Measurements from ENCODE around the gene TMEM72.

The TMEM72 gene

DNA sequence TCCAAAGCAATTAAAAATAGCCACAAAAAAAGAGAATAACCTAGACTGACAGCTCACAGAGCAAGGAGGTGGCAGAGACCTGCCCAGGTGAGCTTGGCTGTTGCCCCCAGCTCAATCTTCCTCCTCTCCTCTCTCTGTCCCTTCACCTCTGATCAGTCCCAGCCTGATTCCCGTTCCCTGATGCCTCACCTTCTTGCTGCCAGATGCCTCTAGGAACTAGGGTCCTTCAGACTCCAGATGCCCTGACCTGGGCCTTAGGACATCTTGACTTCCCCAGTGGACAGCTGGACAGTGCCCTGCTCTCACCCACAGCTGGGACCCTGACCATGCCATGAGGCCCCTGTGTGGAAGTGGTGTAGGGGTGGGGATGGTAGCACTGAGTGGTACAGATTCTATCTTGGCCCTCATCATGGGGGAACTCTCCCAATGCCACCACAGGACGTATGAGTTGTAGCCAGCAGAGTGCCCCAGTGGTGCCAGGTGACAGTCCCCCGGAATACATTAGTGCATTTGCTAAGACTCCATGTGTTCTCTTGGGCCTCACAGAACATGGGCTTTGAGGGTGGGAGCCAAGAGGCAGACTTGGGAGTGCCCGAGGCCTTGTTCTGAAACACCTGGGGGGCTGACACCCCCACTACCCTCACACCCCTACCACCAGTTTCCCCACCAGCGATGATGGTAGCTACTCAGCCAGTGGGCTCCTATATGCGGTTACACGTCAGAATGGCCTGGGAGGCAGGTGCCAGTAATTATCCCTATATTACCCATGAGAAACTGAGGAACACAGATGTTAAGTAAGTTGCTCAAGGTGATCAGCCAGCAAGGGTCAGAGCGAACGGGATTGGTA is 65.4 kb downstream of the TMEM72 start:
- Mint-ChIP-seq H3K36me3 (ENCODE audit: low read depth) (no peaks in the 10 kb centered on the region), H3K4me3 (no peak overlapping the region), H3K4me1 (ENCODE audit: low read depth) (peaks cover 26% of the 10 kb centered on the region), H3K27me3 (no peaks in the 10 kb centered on the region), H3K9me3 (no peaks in the 10 kb centered on the region), H3K27ac (no peak overlapping the region)

DNA sequence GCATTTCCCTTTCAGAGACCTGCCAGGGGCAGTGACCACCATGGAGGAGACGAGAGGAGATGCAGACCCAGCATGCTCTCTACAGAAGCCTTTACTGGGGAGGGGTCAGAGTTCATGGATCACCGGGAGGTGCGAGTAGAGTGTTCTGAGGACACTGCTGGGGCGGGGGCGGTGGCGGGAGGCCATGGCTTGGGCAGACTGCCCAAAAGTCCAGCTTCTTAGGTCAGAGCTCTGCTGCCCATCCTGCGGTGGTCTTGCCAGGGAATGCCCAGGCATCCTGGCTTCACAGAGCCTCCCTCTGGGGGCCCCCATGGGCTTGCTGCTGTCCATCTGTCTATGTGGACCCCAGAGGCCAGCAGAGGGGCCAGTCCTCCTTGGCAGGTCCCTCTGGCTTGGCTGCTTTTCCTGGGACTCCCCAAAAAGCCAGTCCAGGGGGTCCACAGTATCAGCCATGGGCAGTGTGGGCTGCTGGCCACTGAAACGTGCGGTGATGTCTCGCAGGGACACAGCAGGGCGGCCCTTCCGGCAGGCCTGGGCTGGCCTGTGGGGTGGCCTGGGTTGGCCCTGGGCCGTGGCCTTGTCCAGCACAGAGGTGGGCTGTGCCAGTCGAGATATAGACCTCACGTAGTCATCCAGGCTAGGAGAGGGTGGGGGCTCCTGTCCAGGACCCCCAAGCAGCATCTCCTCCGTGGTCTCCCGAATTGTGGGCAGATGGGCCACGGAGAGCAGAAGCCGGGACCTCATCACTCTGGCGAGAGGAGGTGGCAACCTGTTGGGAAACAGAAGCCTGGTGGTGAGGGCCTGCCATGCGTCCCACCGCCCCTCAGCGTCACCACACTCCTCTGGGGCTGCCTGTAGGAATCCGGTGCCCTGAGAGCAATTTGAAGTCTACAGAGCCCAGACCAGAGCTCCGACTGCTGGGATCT is 66.4 kb downstream of the TMEM72 start:
- no peaks in the 10 kb centered on the region for H3K27me3 Mint-ChIP-seq
- no peaks in the 10 kb centered on the region for H3K9me3 Mint-ChIP-seq
- H3K27ac Mint-ChIP-seq = no peak overlapping the region
- H3K36me3 Mint-ChIP-seq (ENCODE audit: low read depth) = no peaks in the 10 kb centered on the region
- peaks cover 26% of the 10 kb centered on the region for H3K4me1 Mint-ChIP-seq (ENCODE audit: low read depth)
- no peak overlapping the region for H3K4me3 Mint-ChIP-seq

DNA sequence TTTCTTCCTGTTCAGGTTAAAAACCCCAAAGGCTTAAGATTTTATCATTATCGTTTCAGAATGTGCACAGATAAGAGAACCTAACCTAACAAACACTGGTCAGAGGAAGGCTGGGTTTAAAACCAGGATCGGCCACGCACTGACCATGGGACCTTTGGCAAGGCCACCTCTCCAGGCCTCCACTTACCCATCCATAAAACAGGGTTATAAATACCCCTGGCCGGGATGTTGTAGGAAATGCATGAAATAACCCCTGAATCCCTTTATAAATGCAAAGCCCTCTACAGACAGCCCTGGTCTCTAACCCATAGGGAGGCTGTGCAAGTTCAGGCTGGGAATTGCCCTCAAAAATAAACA is 67.1 kb downstream of the TMEM72 start:
- Mint-ChIP-seq H3K27ac (no peak overlapping the region), H3K9me3 (no peaks in the 10 kb centered on the region), H3K36me3 (ENCODE audit: low read depth) (no peaks in the 10 kb centered on the region), H3K27me3 (no peaks in the 10 kb centered on the region), H3K4me3 (no peak overlapping the region), H3K4me1 (ENCODE audit: low read depth) (peaks cover 23% of the 10 kb centered on the region)

DNA sequence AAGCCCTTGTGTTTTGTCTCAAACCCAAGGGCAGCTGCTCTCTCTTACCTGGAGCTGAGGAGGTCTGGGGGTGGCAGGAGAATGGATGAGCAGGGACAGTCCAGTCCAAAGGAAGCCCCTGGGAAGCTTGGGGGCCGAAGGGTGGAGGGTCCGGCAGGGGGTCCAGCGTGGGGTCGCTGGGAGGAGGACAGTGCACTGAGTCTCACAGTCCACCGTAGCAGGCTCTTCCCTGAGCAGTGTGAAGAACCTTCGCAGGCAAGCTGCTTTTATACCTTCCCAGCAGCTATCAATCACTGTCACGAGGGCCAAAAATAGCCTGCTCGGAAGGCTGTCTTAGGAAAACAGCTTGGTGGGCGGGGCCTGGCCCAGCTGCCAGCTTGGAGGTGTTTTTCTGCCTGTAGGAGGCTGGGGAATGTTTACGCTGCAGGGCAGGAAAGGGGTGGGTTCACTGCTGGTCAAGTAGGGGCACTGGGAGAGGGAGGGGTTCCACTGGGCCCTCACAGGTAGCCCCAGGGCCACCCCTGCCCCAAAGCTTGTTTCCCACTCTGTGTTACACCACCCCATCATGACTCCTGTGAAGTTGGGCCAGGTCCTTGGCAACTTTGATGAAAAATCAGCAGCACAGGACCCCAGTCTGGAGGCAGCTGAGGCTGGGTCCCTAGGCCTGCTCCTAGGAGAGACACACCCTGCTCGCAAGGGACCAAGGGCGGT is 67.6 kb downstream of the TMEM72 start, which contains the start of gene DEPP1:
Gene DEPP1 (minus strand): TSS at position 240 of the 711 bp plus-strand sequence. CDS start 779 bp downstream, outside the sequence.
- peaks cover 18% of the 10 kb centered on the region for H3K4me1 Mint-ChIP-seq (ENCODE audit: low read depth)
- H3K9me3 Mint-ChIP-seq = no peaks in the 10 kb centered on the region
- H3K27ac Mint-ChIP-seq = no peak within 1 kb of the TSS
- no peaks in the 10 kb centered on the region for H3K27me3 Mint-ChIP-seq
- no peak within 1 kb of the TSS for H3K4me3 Mint-ChIP-seq
- H3K36me3 Mint-ChIP-seq (ENCODE audit: low read depth) = no peaks in the 10 kb centered on the region

DNA sequence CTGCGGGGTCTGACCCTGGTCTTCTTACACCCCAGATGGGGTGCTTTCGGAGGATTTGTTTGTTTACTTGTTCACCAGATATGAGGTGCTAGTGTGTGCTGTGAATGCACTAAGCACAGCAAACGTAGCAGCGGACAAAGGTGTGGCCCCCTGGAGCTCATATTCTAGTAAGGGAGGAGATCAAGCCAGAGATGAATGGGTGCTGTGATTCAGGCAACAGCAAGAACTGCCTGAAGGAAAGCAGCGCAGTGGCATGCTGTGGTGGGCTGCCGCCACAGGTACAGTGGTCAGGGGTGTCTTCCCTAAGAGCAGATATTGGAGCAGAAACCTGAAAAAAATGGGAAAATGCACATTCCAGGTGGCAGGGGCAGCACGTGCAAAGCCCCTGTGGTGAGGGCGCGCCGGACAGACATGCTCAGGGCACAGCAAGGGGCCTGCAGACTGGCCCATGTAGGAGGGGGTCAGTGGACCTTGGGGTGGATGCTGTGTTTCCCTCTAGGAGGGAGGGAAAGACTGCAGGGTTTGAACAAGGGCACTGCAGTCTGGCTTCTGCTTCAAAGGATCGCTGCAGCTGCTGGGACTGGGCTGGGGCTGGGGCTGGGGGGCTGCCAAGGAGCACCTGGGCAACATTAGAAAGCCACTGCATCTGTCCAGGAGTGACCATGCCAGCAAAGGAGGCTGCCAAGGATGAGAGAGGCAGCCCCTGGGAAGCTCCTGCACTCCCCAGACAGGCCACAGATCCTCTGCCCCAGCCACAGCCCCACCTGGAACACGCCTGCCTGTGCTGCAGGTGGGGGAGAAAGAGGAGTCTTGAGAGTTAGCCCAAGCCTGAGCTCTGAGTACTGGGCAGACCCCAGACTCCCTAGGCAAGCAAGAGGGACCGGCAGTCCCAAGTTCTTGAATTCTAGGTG is 68.4 kb downstream of the TMEM72 start:
- Mint-ChIP-seq H3K27me3 (no peaks in the 10 kb centered on the region), H3K4me1 (ENCODE audit: low read depth) (peaks cover 11% of the 10 kb centered on the region), H3K27ac (no peak overlapping the region), H3K36me3 (ENCODE audit: low read depth) (no peaks in the 10 kb centered on the region), H3K9me3 (no peaks in the 10 kb centered on the region), H3K4me3 (no peak overlapping the region)

DNA sequence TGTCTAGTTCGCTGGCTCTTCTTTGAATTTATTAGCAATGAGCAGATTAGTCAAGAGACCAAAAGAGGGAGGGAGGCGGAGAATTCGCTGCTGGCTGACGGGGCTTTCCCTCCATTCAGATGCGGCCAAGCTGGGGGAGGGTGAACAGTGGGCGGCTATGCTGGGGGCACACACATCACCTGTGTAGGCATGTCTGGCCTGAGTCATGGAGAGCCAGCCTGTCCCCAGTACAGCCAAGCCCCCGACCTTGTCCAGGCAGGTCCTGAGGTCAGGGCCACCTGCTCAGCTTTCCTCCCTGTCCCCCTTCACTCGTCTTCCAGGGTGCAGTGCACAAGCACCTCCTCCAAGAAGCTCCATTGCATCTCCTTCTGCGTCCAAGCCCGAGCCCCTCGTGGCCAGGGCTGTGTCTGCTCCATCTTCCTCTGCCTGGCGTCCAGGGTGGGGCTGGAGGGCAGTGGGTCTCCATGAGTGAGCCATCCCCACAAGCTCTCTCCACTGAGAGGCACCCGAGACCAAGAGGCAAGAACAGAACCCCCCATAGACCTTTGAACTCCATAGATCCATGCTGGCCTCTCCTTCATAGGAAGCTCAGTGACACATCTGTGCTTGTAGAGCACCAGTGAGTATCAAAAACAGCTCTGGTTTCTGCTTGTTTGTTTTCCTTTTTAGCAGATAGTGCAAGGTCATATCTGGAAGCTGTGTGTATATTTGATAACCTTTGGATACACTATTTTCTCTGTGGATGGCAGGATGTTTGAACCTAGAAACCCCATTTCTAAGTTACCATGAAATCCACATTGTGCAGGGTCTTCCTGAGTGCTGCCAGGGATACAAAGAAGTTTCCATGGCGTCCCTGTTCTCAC is 69.4 kb downstream of the TMEM72 start:
- Mint-ChIP-seq H3K27me3 (no peaks in the 10 kb centered on the region), H3K27ac (no peak overlapping the region), H3K9me3 (no peaks in the 10 kb centered on the region), H3K36me3 (ENCODE audit: low read depth) (no peaks in the 10 kb centered on the region), H3K4me3 (no peak overlapping the region), H3K4me1 (ENCODE audit: low read depth) (peaks cover 8% of the 10 kb centered on the region)

DNA sequence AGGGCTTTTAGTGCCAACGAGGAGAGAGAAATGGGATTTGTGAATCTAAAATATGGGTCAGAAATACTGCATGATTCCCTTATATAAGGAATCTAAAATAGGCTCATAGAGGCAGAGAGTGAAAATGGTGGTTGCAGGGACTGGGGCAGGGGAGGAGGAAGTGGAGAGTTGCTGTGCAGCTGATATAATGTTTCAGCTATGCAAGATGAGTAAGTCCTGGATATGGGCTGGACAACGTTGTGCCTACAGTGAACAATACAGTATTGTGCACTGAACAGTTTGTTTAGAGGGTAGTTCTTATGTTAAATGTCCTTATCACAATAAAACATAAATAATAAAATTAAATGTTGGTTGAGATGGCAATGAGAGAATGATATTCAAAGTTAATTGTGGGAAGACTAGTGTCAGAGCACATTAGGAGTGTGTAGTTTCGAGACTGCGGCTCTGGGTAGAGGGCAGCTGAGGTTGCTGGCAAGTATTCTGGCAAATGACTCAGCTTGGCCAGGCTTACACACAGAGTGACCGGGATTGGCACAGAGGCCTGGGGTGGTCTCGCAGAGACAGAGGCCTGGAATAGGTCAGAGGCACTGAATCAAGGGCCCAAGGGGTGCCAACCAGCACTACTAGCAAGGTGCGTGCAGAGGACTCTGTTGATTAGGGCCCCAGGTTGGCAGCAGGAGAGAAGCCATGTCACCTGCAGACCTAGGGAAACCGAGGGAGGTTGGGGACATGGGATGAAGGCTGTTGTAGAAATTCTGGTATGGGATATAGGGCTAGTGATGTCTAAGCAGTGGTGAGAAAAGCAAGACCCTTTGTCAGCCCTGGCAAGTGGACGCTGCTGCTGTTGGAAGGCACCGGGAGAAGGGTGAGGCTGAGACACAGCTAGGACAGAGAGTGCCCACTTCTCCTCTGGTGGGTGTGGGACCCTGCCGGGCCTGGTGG is 70.3 kb downstream of the TMEM72 start:
- H3K4me1 Mint-ChIP-seq (ENCODE audit: low read depth) = no peaks in the 10 kb centered on the region
- H3K27me3 Mint-ChIP-seq = no peaks in the 10 kb centered on the region
- H3K27ac Mint-ChIP-seq = no peak overlapping the region
- no peaks in the 10 kb centered on the region for H3K36me3 Mint-ChIP-seq (ENCODE audit: low read depth)
- no peak overlapping the region for H3K4me3 Mint-ChIP-seq
- H3K9me3 Mint-ChIP-seq = no peaks in the 10 kb centered on the region

DNA sequence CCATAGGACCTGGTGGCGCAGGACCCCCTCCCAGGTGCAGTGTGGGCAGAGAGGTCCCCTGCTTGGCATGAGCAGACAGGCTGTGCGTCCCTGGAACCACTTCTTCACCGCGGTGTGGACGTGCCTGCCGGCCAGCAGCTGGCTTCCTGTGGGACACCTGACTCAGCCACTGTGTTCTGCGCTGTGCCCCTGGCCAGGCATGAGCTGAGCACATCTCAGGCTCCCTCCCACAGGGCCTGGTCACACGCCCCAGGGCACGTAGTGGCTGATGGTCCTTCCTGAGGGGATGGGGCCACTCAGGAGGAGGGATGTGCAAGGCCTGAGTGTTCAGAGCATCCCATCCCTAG is 71.0 kb downstream of the TMEM72 start:
- Mint-ChIP-seq H3K36me3 (ENCODE audit: low read depth) (no peaks in the 10 kb centered on the region), H3K9me3 (no peaks in the 10 kb centered on the region)

DNA sequence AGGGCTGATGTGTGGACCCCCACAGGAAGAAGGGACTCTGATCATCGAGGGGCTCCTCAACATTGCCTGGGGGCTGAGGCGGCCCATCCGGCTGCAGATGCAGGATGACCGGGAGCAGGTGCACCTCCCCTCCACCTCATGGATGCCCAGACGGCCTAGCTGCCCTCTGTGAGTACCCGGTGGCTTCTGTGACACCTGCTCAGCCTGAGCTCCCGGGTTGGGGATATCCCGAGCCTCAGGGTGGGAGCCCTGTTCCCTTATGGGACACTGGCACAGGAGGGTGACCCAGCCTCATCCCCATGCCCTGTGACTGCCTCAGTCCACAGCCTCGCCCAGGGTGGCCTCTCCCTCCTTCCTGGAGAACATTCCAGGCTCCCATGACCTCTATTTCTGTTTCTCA is 71.4 kb downstream of the TMEM72 start:
- Mint-ChIP-seq H3K4me3 (no peak overlapping the region), H3K27ac (no peak overlapping the region), H3K27me3 (no peaks in the 10 kb centered on the region), H3K36me3 (ENCODE audit: low read depth) (no peaks in the 10 kb centered on the region), H3K4me1 (ENCODE audit: low read depth) (no peaks in the 10 kb centered on the region), H3K9me3 (no peaks in the 10 kb centered on the region)

More for the DNA sequence above, 71.0 kb downstream of the TMEM72 start:
- Mint-ChIP-seq H3K4me1 (ENCODE audit: low read depth) (no peaks in the 10 kb centered on the region), H3K27ac (no peak overlapping the region), H3K4me3 (no peak overlapping the region), H3K27me3 (no peaks in the 10 kb centered on the region)

DNA sequence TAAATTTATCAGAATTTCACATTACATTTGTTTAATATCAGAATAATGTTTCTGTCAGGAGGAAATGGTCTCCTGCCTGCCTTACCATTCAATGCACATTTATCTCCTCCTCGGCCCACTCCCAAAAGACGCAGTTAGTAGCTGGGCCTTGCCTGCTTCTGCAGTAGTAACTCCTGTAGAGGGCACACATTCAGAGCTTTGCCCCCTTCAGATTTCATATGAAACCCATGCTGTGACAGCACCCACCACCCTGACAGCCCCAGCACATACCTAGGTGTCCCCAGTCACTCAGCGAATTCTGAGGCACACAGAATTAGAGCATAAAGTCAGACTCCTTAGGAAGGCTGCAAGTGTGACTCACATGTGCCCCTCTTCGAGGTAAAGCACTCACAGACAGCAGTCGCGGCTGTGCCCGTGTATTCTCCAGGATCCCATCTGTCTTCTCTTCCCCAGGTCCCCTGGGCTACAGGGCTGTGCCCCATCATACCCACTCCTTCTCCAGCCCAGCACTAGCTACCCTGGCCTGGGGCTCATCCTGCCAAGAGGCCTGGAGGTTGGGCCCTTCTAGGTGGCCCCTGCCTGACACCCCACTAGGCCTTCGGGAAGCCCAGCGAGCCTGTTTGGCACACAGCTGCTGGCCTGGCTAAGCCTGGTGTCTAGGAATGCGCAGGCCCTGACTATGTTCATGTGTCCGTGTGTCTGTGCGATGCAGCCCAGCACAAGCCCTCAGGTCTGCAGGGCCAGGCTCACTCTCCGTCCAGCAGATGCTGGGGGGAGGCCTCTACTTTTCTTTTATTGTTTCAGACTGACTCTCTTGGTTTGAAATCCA is 72.1 kb downstream of the TMEM72 start:
- H3K4me3 Mint-ChIP-seq = no peak overlapping the region
- no peaks in the 10 kb centered on the region for H3K9me3 Mint-ChIP-seq
- H3K27ac Mint-ChIP-seq = no peak overlapping the region
- H3K4me1 Mint-ChIP-seq (ENCODE audit: low read depth) = no peaks in the 10 kb centered on the region
- no peaks in the 10 kb centered on the region for H3K36me3 Mint-ChIP-seq (ENCODE audit: low read depth)
- H3K27me3 Mint-ChIP-seq = no peaks in the 10 kb centered on the region

DNA sequence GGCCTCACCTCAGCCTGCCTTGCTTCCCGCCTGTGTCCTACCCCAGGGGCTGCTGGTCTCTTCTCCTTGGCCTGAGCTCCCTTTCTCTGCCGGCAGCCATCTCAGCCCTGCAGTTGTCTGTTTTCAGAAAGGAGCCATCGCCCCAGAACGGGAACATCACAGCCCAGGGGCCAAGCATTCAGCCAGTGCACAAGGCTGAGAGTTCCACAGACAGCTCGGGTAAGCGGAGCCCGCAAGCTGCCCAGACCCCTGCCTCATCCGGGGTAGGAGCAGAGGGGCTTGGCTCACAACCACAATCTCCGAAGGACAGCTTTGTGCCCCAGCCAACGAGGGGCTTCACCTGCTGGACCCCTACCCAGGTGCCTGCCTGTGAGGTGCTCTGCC is 72.8 kb downstream of the TMEM72 start:
- Mint-ChIP-seq H3K27ac (no peak overlapping the region), H3K4me3 (no peak overlapping the region), H3K36me3 (ENCODE audit: low read depth) (no peaks in the 10 kb centered on the region), H3K9me3 (no peaks in the 10 kb centered on the region), H3K4me1 (ENCODE audit: low read depth) (no peaks in the 10 kb centered on the region), H3K27me3 (no peaks in the 10 kb centered on the region)

DNA sequence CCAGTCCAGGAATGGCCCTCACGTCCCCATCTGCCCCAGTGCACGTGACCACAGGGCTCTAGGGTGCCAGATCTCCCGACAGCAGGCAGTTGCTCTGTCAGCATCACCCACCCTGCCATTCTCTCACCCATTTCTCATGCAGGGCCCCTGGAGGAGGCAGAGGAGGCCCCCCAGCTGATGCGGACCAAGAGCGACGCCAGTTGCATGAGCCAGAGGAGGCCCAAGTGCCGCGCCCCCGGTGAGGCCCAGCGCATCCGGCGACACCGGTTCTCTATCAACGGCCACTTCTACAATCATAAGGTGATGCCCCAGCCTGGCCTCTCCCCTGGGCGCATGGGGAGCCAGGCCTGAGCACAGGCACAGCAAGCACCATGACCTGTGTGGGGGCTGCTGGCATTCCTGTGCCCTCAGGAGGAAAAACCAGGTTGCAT is 73.5 kb downstream of the TMEM72 start:
- peaks cover 4% of the 10 kb centered on the region for H3K27me3 Mint-ChIP-seq
- no peaks in the 10 kb centered on the region for H3K9me3 Mint-ChIP-seq
- no peak overlapping the region for H3K4me3 Mint-ChIP-seq
- no peaks in the 10 kb centered on the region for H3K4me1 Mint-ChIP-seq (ENCODE audit: low read depth)
- H3K36me3 Mint-ChIP-seq (ENCODE audit: low read depth) = no peaks in the 10 kb centered on the region
- no peak overlapping the region for H3K27ac Mint-ChIP-seq

Data from stimulated activated naive CD8-positive, alpha-beta T cell treated with anti-CD3 and anti-CD28 coated beads, Interleukin-15, Interleukin-2, amounts not matched to agents 100 ng/mL and 50 ng/mL, for 24 hours (primary cell).